GM18502 (cell line): Measurements from ENCODE around the gene CLRN2.
"Not testable (repeated sequence)": the region's sequence is repeated elsewhere in the genome, so short reads cannot be mapped to it uniquely, and the experiment has no call there.

ENCODE experiments used
- ATAC-seq: cut with Tn5 transposase; IDR thresholded peaks from one replicate; pipeline ENCODE4 v1.9.1; 2021; ENCODE audit warnings: mild to moderate bottlenecking; ENCODE audit not compliant: unreplicated experiment, poor library complexity

The CLRN2 gene

GRCh38 chr4:17537060-17537459, 22.1 kb downstream of the CLRN2 start:
- ATAC-seq = not testable (repeated sequence)

DNA sequence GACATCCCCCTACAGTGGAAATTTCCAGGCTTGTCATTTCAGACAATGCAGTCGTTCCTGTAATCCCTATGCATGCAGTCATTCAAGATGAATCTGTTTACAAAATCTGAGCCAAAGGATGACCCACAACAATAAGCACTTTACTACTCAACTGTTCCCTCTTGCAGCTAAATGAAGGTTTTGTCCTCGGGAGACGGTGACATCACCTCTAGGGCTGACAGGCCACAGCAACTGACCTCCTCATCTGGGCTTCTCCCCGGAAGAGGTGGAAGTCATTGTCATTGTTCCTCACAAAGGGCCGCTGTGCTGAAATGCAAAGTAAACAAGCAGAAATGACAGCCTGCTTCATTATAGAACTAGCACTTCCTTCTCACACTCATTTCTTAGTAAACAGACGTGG, 29.2 kb downstream of the CLRN2 start:
- ATAC-seq = no peak

- no peak for ATAC-seq
These were observed 29.9 kb downstream of the CLRN2 start for GRCh38 chr4:17544831-17545234.

GRCh38 chr4:17545374-17546140, 30.6 kb downstream of the CLRN2 start:
- ATAC-seq = no peak

DNA sequence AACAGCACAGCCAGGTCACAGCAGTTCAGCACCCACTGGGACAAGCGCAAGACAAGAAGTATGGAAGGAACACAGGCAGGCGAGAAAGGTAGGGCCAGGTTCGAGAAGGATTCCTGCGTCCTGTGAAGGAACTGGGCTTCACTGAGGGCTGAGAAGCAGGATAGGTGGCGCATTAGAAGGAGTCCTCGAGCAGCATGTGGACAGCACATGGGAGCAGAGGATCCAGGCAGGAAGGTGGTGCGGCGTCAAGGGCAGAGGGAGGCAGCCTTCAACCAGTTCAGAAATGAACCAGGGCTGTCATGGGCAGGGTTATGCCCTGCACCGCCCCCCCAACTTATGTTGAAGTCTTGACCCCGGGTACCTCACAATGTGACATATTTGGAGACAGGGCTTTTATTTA, 31.3 kb downstream of the CLRN2 start:
- ATAC-seq = no peak

- no peak for ATAC-seq
These were observed 31.7 kb downstream of the CLRN2 start for GRCh38 chr4:17546678-17547077.

GRCh38 chr4:17550549-17550948, 35.6 kb downstream of the CLRN2 start:
- ATAC-seq = no peak

DNA sequence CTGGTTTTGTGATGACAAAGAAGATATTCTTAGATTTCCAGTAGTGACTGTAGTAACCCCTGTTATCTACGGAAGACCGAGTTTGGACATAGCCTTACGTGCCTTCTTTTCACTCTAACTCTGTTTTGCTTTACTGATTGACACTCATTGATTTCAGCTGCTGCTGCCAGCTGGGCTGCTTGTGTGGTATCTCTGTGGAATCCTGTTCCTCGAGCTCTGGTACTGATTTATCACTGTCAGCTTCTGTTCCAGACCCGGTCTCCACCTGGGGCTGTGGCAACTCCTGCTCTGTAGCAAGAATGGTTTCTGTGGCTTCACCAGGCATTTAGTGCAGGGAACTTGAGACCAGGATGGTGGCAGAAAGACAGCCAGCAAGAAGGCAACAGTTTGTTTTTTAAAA, 37.5 kb downstream of the CLRN2 start:
- no peak for ATAC-seq

GRCh38 chr4:17554568-17554967, 39.6 kb downstream of the CLRN2 start:
- ATAC-seq = no peak

DNA sequence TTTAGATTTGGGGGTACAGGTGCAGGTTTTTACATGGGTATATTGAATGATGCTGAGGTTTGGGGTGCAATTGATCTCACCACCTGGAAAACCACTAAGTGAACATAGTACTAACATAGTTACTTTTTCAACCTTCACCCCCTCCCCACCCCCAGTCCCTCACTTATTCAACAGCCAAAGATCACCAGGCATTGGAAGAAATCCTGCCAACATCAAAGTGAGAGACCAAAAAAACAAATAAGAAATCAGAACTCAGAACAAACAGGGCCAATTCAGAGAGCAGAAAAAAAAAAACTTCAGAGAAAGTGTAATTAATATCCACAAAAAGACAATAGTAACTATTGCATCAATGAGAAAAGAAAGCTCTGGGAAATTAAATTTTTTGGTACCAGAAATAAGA, 41.5 kb downstream of the CLRN2 start:
- no peak for ATAC-seq

DNA sequence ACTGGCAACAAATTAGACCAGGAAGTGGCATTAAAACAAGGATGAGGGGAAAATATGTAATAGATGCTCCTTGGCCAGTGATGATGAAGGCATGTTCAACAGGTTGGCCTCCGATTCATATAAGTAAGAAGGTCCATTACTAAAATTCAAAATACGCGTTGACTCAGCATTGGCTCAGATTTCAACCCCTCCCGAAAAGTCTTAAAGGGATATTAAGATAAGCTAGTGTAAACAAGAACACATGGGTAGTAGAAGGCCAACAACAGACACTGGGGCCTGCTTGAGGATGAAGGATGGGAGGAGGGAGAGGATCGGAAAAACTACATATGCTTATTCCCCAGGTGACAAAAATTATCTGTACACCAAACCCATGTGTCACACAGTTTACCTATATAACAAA, 42.9 kb downstream of the CLRN2 start:
- ATAC-seq = no peak

DNA sequence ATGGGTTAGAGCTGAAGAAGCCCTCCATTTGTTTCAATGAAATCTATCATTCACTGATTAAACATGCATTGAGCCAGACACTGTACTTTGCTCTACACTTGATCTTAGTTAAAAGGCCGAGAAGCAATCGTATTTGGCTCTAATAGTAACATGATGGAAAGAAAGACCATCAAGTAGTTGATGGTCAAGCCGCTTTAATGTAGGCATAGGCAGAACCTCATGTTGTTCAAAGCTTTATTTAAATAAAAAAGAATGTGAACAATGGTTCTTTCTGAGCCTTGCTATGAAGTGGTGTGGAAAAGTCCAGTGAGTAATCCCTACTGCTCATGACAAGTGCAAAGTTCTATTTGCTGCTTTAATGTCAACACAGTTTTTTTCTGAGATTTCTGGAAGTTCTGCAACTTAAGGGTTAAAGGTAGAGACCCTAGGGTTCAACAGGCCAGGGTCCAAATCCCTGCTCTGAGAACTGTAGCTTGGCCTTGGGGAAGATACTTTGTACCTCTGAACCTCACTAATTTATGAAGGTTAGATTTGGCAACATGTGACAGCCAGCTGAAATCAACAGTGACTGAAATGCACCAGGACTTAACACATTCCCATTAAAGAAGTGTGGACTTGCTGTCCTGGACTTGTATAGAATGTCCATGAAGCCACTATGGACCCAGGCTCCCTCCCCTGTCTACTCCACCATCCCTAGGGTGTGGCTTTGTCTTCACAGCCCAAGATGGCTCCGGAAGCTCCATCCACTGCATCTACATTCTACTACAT, 44.2 kb downstream of the CLRN2 start:
- ATAC-seq = no peak

DNA sequence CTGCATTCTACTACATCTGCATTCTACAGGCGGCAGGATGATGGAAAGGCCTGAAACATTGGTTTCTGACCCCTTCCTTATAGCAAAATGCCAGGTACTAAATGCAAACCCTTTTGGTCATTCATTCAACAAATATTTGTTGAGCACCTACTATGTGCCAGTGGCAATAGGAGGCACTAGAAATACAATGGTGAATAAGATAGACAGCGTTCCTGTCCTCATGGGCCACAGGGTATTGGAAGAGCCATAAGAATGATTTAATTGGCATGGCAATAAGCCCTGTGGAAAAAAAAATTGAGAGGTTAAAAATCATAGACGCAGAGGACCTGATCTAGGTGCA, 44.7 kb downstream of the CLRN2 start:
- no peak for ATAC-seq

GRCh38 chr4:17560065-17560673, 45.2 kb downstream of the CLRN2 start:
- no peak for ATAC-seq

DNA sequence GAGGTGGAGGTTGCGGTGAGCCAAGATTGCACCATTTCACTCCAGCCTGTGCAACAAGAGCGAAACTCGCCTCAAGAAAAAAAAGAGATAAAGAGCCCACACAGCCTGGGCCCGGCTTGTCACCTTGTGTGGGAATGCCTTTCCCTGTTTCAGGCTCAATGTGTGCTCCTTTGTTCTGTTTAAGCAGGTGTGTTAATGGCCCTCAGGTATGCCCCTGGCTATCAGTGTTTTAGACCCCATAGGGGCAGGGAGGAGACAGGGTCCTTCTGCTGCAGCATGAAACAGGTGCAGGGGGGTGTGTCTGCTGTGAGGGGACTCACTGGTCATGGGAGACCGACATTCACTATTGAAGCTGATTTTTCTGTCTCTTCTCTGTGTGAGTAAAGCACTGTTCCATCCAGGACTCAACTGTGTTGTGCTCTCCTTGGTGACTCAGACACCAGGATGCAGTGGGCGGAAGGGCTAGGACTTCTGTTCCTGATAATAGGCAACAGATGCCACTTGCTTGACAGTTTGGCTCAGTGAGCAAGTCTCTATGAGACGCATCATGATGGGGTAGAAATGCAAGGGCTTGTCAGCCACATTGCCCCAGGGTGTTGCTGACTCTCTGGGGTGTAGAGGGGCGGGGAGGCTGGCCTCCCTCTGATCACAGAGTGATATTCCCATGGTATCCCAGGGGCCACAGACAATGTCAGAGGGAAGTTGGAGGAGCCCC, 46.4 kb downstream of the CLRN2 start:
- no peak for ATAC-seq

DNA sequence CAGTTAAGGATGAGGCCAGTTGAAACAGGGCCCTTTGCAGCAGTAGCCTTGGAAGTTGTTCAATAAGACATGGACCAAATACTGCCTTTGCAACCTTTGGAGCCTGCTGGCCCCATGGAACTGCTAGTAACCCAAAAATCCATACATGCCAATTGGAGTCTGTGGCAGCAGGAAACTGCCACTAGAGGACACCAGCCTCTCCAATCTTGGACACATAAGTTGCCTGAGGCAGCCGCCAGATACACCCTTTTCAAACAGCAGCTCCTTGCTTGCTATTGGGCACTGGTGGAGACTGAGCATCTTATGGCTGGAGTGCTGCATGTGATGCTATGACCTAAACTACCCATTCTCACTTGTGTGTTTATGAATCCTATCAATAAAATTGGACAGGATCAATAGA, 47.2 kb downstream of the CLRN2 start:
- no peak for ATAC-seq

GRCh38 chr4:17565846-17566245, 50.9 kb downstream of the CLRN2 start:
- ATAC-seq = no peak

DNA sequence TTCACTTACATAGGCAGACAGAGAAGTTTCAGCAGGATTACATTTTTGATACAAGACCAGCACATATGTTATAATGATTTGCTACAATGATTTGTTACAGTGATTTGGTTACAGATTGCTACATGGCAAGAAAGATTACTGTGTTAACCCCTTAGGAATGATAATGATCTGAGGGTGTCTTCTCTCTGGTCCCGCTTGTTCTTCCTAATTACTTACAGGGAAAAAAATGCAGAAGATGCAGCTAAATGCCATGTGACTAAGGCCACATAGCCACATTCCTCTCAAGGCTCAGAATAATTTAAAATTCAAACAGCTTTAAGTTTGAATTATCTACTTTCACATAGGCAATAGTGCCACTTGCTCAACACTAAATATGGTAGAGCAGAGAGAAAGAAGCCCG, 52.3 kb downstream of the CLRN2 start:
- no peak for ATAC-seq

- ATAC-seq = no peak
These were observed 59.2 kb downstream of the CLRN2 start for GRCh38 chr4:17574206-17574605.

GRCh38 chr4:17575177-17575576, 60.2 kb downstream of the CLRN2 start:
- not testable (repeated sequence) for ATAC-seq
